GM18868 (cell line): Measurements from ENCODE around the gene UTP3.
"Not testable (repeated sequence)": the region's sequence is repeated elsewhere in the genome, so short reads cannot be mapped to it uniquely, and the experiment has no call there.

Source experiments
- ATAC-seq: cut with Tn5 transposase; IDR thresholded peaks from one replicate; pipeline ENCODE4 v1.9.1; 2021; ENCODE audit warnings: mild to moderate bottlenecking, moderate library complexity; ENCODE audit not compliant: unreplicated experiment

Gene UTP3

GRCh38 chr4:70682142-70682541 lies 6.2 kb upstream of the UTP3 start:
- not testable (repeated sequence) for ATAC-seq

DNA sequence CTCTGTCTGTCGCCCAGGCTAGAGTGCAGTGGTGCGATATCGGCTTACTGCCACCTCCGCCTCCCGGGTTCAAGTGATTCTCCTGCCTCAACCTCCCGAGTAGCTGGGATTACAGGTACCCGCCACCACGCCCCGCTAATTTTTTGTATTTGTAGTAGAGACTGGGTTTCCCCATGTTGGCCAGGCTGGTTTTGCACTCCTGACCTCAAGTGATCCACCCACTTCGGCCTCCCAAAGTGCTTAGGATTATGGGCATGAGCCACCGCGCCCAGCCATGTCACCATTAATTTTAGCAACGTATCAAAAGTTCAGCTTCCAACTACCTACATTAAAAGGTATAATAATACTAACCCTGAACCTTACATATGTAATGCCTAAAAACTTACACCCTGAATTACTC lies 940 bp upstream of the UTP3 start:
- peak; percentile 0 for ATAC-seq

GRCh38 chr4:70688795-70689231 lies 481 bp downstream of the UTP3 start:
- no peak for ATAC-seq

DNA sequence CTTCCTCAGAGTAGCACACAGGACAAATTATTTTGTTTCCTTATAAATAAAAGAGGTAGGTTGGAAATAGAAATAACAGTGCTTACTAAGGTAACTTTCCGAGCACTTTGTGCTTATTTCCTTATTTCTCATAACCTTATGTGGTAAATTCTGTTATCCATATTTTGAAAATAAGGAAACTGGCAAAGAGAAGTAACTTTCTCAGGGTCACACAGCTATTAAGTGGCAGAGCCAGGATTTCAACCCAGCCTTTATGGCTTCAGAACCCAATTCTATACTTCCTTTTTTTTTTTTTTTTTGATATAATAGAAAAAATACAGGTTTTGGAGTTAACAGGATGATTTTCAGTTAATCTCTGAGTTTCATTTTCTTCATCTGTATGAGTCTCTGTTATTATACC lies 3.3 kb downstream of the UTP3 start:
- no peak for ATAC-seq

- not testable (repeated sequence) for ATAC-seq
These were observed 6.3 kb downstream of the UTP3 start for GRCh38 chr4:70694633-70695032.

DNA sequence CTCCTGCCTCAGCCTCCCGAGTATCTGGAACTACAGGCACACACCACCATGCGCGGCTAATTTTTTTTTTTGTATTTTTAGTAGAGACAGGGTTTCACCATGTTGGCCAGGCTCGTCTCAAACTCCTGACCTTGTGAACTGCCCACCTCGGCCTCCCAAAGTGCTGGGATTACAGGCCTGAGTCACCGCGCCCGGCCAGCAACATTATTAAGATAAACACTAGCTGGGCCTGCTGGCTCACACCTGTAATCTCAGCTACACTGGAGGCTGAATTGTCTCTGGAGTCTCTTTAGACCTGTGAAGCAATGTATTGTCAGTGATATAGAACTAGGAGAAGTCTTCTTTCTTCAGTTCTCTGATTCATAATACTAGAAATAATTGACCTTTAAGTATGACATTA lies 10.1 kb downstream of the UTP3 start:
- ATAC-seq, result not testable (repeated sequence)

- ATAC-seq, result no peak
These were observed 12.4 kb downstream of the UTP3 start for GRCh38 chr4:70700712-70701111.

GRCh38 chr4:70701271-70701670 lies 12.9 kb downstream of the UTP3 start:
- no peak for ATAC-seq

DNA sequence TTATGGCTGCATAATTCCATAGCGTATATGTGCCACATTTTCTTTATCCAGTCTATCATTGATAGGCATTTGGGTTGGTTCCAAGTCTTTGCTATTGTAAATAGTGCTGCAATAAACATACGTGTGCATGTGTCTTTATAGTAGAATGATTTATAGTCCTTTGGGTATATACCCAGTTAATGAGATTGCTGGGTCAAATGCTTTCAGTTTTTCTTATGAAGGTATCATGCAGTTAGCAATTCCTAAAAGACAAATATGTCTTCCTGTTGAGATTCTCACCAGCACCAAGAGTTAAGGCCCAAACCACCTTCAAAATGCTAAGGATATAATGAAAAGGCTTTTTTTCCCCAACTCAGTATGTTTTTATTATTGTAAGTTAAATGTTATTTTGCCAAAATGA lies 14.3 kb downstream of the UTP3 start:
- not testable (repeated sequence) for ATAC-seq

DNA sequence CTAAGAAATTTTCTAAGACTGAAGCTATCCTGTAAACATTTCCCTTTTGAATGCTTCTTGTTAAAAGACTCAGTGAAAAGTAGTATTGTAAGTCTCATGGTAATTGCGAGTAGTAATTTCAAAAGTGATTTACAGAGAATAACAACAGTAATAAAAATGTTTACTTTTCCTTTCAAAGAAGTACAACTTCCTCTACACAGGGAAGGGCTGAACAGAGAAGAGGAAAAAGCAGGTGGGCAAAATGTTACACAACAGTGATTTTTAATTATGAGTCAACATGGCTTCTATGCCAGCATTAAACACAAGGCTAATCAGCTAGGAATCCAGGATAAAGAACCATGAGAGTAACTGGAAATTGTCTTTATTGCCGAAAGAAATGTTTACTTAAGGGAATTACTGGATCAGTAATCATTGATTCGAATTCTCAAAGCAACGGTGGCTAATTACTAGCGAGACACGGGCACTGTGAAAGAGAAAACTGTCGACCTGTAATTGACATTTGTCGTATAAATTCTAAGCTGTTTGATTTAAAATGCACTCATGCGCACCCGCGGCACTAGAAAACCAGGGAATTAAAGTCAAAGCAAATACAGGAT lies 15.4 kb downstream of the UTP3 start:
- no peak for ATAC-seq

DNA sequence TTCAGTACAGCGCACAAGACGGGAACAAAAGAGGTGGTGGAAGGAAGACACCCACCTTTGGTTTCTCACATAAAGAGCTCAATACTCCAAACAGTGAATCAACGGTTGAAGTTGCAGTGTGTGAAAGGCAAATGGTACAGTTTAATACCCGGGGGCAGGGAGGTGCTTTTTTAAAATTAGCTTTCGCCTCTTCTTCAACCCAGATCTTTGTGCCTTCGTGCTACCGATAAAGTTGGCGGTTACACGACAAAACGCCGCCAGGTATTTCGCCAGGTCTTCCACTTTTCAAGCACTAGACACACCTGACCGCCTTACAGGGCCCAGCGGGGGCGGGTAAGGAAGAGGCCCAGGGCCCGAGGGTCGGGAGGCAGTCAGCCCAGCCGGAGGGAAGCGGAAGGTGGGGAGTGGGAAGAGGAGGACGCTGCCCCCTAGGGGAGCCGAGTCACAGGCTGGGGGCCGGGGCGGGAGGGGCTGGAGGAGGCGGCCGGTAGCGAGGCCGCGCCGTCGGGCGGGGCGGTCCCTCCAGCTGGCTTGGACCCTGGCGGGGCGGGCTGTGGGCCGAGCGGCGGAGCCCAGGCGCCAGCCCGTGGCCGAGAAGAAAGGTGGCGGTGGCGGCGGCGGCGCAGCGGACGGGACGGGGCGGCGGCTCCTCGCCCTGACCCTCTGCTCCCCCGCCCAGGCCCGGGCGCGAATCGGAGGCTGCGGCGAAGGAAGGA lies 16.0 kb downstream of the UTP3 start:
- peak; percentile 67 for ATAC-seq

- peak; percentile 24 for ATAC-seq
These were observed 16.5 kb downstream of the UTP3 start for GRCh38 chr4:70704931-70705182.

DNA sequence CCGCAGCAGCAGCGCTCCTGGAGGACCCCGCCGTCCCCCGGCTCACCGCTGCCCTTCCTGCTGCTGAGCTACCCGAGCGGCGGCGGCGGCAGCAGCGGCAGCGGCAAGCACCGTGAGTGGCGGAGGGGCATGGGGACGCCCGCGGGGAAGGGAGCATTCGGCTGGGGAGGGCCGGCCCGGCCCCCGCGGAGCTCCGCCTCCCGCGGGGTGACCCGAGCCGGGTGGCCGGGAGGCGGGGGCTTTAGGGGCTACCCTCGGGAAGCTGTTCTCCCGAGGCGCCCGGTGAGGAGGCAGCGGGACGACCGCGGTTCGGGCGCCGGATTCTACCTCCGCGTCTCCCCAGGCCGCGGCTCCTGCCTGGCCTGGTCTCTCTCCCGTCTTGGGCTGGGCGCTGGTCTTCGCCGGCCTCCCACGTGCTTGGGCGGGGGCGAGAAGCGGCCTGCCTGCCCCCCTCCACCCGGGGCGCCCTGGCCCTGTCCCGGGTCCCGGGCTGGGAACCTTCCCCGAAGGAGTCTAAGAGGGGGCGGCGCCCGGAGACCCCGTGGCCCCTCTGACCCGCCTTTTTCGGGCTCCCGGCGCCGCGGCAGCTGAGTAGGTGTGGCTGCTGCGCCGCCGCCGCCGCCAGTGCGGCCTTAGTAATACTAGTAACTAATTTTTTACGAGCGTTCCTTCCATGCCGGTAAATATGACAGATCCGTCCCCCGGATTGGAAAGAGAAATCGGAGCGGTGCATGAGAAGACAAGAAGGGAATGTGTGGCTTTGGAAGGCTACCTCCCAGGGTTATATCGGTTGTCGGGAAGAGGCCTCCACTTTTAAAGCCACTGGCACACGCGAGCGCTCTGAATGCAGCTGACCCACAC lies 17.1 kb downstream of the UTP3 start:
- peak; percentile 64 for ATAC-seq

DNA sequence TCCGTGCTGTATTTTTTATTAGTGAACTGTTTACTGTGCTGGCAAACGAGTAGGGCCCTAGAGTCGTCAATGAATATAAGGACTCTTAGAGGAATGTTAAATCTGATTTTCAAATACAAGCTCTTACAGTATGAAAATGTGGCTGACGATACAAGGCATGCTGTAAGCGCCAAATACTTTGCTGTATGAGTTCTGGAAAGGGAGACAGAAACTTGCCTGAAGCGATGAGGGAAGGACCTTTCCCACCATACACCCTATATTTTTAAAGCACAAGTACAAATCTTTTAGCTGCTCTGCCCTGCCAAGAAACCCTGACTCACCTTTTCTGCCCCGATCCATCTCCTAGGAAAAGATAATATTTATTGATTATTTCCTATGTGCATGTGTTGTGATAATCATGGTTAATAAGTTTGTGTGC lies 17.7 kb downstream of the UTP3 start:
- no peak for ATAC-seq

GRCh38 chr4:70706516-70706915 lies 18.2 kb downstream of the UTP3 start:
- ATAC-seq, result no peak

- no peak for ATAC-seq
These were observed 21.4 kb downstream of the UTP3 start for GRCh38 chr4:70709611-70710205.

GRCh38 chr4:70711599-70711998 lies 23.3 kb downstream of the UTP3 start:
- ATAC-seq, result no peak

- ATAC-seq, result no peak
These were observed 23.8 kb downstream of the UTP3 start for GRCh38 chr4:70712150-70712549.

DNA sequence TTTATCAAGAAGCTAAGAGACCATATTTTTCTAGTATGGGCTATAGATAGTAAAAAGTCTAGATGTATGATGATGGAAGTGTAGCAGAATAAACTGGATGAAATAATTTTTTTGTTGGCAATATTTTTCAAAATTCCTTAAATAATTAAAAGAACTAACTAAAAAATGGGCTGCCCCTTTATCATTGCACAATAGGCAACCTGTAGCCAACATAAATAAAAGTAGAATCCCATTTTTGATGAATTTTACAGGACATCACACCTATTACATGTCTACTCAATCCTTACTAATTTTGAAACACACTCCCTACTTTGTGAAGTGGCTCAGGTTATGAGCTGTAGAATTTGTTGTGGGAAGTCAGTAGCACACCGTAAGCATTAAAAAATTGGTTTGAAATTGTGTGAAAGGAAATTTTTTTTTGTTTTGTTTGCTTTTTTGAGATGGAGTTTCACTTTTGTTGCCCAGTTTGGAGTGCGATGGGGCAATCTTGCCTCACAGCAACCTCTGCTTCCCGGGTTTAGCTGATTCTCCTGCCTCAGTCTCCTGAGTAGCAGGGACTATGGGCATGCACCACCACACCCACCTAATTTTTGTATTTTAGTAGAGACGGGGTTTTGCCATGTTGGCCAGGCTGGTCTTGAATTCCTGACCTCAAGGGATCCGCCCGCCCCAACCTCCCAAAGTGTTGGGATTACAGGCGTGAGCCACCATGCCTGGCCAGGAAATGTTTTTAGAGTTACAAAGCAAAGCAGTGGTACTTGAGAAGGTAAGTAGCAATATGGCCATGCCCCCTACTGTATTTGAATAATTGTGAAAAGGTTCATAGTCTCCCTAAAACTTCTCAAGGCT lies 24.5 kb downstream of the UTP3 start:
- ATAC-seq, result no peak

GRCh38 chr4:70713453-70714078 lies 25.2 kb downstream of the UTP3 start:
- peak; percentile 45 for ATAC-seq
